Left ventricle myocardium superior (tissue), 1 donor: ENCODE data around the gene DISP3. TPM values are rescaled to one million over a fixed set of nuclear protein-coding genes. Genes with fewer than 3 reads are reported as not detected.

Experiments
- ATAC-seq: fragments of 200-7000 bp; cut with Tn5 transposase; one replicate; pipeline ENCODE4 v1.9.1; 2020; ENCODE audit warnings: mild to moderate bottlenecking, moderate library complexity
- DNase-seq: peaks from one replicate; pipeline ENCODE4 v3.0.0-alpha.2; 2020
- intact Hi-C: fragments of 100-400 bp; cut with micrococcal nuclease; formaldehyde crosslinking; loops from one replicate; pipeline ENCODE4 v1.11.0; 2022
- total RNA-seq: library from RNA; stranded (reverse); fragmentation: NEBNext Ultra II Directional; extraction: Animal tissue kit (Norgen Biotek cat#: 25700); gene quantifications from one replicate; pipeline ENCODE4 v1.2.1, GENCODE V29; 2021
- donor health status: DM: no; HTN: yes; CAD: no; lungs with severe emphysema.

Gene DISP3
- total RNA-seq, 1 donor from 2014 or later: 0.12 TPM

DNA sequence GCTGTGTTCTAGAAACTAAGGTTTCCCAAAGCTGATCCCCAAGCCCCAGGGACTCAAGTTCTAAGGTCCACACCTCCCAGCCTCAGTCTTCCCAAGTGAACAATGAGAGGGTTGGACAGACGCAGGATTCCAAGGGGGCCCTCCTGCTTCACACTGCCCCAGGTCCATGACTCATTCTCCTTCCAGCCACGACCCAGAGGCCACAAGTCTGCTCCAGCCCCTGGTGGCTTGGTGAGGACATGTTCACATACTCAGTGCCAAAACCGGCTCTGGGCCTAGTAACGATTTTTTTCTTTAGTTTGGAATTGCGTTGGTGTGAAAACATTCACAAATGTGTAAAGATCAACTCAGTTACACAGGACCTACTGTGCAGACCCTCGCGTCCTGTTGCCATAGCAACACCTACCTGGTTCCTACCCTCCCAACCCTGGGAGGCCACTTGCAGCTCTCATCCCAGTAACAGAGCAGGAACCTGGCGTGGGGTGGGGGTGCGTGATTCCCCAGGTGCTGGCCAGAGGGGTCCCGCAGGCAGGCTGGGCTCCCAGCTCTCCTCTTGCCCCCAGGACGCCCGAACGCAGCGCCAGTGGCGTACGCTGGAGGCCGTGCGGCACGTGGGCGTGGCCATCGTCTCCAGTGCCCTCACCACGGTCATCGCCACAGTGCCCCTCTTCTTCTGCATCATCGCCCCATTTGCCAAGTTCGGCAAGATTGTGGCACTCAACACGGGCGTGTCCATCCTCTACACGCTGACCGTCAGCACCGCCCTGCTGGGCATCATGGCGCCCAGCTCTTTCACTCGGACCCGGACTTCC is 57.0 kb downstream of the DISP3 start:
- intact Hi-C loops: no loop called here
- DNase-seq (no peak), ATAC-seq (no peak)

DNA sequence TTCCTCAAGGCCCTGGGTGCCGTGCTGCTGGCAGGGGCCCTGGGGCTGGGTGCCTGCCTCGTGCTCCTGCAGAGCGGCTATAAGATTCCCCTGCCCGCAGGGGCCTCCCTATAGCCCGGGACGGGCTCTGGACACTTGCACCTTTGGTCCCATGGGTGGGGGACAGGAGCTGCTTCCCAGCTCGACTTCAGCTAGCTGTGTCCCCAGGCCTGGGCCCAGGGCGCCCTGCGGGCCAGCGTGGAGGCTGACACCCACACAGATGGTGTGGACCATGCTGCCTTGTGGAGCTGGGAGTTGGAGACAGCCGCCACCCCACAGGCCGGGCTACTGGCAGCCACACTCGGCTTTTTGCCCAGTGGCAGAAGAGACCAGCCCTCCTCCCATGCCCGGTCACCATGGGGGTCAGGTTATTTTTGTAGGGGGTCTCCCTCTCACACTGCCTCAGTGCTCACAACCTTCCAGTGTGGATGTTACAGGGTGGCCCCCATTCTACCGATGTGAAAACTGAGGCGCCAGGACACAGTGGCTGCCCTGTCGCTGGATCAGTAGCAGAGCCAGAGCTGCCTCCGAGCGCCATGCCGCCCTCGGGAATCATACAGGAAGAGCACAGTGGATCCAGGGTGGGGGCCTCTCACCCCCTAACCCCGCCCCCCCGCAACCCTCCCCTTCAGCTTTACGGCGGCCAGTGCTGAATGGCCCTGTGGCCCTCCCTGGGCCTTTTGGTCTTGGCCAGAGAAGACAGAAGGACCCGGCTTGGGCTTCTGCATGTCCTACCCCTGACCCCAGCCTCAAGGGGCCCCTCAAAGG is 57.8 kb downstream of the DISP3 start:
- no peak for DNase-seq
- intact Hi-C loops: no loop called here
- no peak for ATAC-seq

DNA sequence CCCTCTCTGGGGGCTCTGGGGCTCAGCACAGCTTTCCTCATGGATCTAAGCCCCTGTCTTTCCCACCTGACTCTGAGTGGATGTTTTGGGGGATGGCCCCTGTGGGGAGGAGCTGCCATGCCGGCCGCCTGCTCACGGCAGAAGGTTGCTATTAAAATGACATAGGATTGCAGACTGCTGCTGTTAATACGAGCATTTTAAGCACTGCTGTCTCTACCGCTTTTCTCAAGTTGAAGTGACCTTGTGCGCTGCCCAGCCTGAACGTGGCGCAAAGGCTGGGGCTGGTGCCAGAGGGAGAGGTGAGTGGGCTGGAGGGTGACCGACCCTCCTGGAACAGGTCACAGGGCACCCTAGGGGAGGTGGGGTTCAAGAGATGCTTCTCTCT is 58.4 kb downstream of the DISP3 start:
- intact Hi-C loops: no loop called here
- no peak for ATAC-seq
- DNase-seq: no peak

DNA sequence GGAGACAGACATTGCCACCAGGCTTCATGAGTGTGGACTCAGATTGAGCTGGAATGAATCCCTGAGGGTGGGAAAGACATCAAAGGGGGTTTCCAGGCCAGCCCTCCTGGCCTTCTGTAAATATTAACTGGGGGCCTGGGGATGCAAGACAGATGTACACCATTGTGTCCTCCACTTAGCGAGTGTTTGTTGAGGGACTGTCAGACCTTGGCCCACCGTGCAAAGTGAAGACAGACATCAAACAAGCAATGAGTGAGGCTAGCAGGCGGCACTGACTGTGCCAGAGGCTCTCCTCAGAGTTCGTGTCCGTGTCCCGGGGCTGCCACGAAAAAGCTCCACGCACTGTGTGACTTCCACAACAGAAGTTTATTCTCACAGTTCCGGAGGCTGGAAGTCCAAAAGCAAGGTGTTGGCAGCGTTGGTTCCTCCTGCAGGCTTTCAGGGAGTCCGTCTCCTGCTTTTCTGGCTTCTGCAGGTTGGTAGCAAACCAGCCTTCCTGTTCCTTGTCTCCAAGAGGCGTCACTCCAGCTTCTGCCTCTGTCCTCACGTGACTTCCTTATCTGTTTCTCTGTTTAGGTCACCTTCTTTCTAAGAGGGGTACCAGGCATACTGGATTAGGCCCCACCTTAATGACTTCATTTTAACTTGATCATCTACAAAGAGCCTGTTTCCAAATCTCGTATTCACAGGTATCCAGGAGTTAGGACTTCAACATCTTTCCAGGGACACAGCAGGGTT is 59.1 kb downstream of the DISP3 start:
- intact Hi-C loops: no loop called here
- no peak for ATAC-seq
- no peak for DNase-seq

DNA sequence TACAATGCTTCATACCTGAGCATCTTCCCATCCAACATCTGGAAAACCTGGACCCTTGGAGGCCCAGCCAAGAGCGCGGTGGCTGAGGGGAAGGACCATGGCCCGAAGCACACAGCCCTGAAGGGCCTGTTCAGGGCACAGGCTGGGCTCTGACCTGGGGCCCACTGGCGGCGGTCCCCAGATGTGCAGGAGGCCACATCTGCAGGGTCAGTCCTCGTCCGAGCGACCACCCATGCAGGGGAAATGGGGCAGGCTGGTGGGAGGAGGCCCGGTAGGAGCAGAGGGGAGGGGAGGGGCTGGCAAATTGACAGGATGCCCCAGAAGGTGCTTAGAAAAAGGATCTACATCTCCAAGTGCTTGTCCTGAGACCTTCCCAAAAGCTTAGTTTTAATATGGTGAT is 59.9 kb downstream of the DISP3 start:
- intact Hi-C loops: no loop called here
- DNase-seq (no peak), ATAC-seq (no peak)

DNA sequence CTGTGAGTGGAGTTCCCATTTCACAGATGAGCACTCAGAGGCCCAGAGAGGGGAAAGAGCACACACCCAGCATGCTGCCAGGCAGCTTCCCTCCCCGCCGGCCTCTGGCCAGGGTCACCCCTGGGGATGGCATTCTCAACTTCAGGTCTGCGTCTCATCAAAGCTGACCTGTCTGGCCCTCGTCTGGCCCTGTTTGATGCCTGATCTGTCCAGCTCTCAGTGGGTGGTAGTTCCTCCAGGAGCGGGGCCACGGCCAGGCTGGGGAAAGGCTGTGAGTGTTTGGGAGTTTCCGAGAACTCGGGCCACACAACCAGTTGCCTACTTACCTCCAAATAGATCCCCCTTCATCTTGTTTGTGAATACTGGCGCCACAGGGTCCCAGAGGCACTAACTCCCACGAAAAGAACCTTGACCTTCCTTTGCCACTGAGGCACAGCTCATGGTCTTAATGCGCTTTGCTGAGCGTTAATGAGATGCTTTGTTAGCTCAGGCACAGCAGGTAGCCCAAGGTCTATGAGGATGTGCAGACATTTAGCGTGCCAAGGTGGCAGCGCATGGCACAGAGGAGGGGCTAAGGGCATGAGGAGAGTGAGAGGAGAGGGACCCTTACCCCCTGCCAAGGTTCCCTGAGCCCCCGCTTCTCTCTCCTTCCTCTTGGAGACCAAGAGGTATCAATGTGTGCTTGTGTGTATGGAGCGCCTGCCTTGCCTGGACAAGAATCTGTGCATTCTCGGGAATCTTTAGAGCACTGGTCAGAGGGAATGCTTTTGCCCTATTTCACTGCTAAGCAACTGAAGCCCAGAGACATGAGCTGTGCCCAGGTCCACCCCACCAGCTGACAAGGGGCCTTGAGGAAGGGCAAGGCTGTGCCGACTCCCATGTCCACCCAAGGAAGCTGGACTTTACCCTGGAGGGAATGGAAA is 61.2 kb downstream of the DISP3 start:
- DNase-seq: no peak
- intact Hi-C loops: no loop called here
- no peak for ATAC-seq

DNA sequence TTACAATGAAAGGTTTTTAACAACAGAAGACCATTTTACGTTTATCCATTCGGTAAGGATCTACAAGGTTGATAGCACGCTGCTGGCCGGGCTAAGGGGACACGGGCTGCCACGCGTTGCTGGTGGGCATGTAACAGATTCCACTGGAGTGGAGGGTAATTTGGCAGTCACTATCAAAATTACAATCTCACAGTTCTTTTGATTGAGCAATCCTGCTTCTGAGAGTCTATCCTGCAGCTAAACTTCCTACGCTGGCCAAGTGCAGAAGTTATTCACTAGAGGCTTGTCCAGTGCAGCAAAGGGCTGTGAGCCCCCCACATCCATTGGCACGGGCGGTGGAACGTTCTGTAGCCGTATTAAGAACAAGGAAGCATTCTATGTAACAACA is 61.8 kb downstream of the DISP3 start:
- ATAC-seq (no peak), DNase-seq (no peak)
- intact Hi-C loops: no loop called here

DNA sequence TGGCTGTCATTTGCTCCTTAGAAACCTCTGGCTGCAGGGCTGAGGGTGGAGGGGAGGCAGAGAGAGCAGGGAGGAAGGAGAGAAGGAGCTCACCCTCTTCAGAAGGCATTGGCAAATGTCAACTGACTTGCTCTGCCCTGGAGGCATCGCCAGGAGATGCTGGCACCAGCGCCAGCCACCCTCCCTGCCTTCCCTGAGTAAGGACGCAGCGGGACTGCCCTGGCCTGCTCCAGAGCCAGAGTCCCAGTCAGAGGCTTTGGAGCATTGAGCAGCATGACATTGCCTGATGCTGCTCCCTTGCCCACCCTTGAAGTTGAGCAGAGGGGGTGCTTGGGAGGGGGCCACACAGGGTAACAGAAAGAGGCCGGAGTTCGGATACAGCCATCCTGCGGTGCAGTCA is 62.3 kb downstream of the DISP3 start:
- ATAC-seq: no peak
- no peak for DNase-seq
- intact Hi-C loops: no loop called here

DNA sequence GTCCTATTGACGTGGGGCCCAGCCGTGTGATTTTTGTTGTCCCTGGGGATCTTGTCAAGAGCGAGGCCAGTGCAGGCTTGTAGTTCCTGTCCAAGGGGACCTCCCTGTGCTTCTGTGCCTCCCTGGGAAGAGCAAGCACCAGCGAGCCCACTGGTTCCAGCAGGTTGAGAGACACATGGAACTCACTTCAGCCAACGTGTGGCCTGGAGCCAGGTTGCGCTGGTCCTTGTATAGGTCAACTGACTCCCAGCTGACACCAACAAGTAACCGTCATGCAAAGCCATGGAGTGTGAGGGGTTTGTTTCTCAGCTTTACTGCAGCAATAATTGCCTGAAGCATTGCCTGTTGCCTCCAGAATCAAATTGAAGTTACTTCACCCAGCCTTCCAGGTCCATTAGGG is 63.0 kb downstream of the DISP3 start:
- no peak for ATAC-seq

DNA sequence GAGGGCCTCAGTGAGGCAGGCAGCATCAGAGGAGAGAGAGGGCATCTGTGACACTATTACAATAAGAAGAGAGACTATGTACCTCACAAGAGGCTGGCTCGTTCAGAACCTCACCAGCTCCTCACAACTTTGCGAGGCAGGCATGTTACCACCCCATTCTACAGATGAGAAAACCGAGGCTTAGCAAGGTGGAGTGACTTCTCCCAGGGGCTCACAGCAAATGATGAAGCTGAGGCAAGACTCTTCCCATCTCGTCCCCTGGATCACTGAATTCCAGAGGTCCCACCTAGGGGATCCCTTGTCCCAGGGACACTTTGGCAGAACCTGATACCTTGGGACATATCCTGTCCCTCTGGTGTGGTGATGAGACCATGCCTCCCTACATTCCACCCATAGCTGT is 64.4 kb downstream of the DISP3 start:
- ATAC-seq (no peak), DNase-seq (no peak)
- intact Hi-C loops: no loop called here

More for the DNA sequence above, 63.0 kb downstream of the DISP3 start:
- intact Hi-C loops: no loop called here
- DNase-seq: no peak

DNA sequence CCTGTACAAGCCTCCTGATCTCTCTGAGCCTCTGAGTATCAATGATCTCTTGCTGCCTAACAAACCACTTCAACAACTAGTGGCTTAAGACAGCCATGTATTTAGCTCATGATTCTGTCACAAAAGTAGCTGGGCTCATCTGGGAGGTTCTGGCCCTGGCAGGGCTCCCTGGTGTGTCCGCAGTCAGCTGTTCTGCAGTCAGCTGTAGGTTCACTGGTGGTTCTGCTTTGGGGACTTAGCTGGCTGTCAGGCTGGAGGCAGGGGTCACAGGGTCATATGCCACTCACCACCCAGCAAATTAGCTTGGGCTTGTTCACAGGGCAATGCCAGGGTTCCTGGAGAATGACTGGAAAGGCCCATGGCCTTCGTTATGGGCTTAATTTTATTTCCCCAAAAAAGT is 64.8 kb downstream of the DISP3 start:
- ATAC-seq: no peak
- intact Hi-C loops: no loop called here
- no peak for DNase-seq

DNA sequence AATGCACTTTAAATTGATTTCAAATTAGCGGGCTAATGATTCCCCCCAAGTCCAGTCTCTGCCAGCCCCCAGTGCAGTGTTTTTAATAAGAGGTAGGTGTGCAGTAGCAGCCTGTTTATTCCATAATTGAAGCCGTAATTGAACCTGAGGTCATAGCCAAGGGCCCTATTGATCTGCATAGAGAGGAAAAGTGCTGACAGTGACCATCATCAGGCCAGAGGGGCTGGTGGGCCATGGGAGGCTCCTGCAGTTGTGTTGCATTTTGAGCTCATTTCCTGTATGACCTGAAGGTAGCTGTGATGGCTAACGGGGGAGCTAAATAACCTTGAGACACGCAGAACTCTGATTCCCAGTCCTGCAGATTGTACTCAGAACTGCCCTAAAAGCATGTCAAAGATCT is 67.5 kb downstream of the DISP3 start:
- intact Hi-C loops: no loop called here
- ATAC-seq (no peak), DNase-seq (no peak)

DNA sequence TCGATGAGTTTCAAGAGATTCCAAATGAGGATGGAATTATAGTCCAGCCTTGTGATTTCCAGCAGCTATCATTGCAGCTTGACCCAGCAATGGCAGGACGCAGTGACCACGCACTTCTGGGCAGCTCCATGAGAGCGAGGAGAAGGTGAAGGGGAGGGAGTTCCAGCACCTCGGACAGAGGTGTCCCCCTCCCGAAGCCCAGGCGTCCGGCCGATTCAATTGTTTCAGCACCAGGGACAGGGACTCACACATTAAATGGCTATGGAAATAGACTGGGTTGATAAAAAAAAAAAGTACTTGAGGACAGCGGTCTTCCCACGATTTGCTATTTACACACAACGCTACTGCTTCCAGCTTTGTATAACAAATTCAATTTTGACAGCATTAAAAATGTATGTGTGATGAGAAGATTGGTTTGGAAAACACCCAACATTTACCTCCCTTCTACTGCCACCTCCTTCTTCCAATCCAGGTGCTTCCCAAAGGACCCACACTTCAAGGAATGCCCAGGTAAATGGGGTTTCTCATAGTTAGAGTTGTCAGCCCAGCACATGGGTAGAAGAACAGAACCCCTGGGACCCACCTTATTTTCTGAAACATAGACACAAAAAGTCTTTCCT is 71.8 kb downstream of the DISP3 start:
- DNase-seq (peak; percentile 59), ATAC-seq (peak; percentile 62)
- intact Hi-C loops: no loop called here

DNA sequence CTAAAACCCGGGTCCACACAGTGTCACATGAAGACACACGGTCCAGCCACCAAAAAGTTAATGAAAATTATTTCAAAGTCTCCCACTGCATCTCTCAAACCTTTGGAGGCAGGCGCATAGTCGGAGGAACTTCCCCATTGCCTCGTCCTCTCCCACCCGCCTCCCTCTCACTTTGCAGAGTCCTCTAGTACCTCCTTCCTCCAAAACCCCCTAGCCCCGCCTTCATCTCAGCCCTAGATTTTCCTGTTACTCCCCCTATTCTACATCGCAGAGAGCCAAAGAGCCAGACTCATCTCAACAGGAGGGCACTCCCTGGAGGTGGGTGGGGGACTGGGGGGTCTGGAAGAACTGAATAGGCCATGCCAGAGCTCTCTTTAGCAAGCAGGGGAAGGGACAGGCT is 79.3 kb downstream of the DISP3 start:
- no peak for ATAC-seq
- DNase-seq: no peak
- intact Hi-C loops: no loop called here

DNA sequence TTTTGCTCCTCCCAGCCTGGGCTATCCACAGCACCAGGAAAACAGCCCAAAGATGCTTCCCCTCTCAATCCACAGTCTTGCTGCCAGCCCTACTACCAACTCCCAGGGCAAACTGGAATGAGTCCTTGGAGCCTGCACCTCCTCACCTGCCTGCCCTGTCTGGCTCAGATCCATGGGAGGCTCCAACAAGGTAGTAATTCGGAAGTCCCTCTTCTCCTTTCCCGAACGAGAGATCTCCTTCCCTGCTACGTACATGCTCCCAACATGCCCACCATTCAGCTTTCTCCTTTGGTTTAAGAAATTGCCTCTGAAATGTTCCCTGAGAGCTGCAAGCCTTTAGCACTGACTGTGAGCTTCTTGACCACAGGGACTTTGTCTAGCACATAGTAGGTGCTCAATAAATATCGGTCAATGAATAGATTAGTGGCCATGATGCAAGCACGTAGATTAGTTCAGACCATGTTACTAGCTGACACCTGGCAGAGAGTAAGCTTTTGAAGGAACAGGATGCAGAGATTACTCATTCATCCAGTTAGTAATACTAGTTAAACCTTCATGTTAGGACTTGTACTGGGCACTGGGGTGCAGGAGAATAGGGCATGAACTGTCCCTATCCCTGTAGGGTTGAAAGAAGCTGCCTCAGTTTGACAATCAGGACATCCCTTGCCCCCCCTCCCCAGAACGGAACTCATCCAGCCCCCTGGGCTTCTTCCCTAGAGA is 80.1 kb downstream of the DISP3 start:
- intact Hi-C loops: no loop called here
- ATAC-seq (no peak), DNase-seq (no peak)

DNA sequence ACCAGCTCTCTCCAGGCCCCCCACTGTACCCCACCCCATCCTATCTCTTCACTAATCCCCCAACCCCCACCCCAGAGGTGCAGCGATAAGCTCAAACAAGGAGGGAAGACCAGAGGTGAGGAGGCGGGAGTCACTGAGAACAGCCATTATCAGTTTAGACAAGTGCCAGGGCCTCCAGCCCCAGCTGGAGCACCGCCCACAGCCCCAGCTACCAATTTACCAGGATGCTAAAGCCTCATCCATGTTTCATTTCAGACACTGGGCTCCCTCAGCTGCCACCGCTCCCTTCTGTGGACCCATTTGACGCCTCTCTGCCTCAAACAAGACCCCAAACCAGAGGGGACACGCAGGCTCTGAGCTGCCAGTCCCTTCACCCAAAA is 80.6 kb downstream of the DISP3 start:
- ATAC-seq: no peak
- DNase-seq: no peak
- intact Hi-C loops: no loop called here

DNA sequence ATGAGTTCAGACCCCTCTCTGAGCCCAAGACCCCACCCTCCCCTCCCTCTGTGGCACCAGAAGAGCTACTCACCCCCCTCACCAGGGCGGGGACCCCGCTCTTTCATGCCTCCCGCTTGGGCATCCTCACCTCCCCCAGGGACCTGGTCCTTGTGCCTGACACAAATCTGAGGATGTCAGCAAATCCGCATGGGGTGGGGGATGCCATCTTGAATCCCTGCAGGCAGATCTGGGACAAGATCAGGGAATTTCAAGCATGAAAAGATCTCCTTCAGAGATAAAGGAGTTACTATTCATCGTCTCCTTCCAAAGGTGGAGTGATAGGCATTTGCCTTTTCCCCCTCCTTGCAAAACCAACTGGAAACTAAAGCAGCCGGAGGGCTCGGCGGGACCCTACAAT is 81.1 kb downstream of the DISP3 start:
- intact Hi-C loops: no loop called here
- DNase-seq: no peak

DNA sequence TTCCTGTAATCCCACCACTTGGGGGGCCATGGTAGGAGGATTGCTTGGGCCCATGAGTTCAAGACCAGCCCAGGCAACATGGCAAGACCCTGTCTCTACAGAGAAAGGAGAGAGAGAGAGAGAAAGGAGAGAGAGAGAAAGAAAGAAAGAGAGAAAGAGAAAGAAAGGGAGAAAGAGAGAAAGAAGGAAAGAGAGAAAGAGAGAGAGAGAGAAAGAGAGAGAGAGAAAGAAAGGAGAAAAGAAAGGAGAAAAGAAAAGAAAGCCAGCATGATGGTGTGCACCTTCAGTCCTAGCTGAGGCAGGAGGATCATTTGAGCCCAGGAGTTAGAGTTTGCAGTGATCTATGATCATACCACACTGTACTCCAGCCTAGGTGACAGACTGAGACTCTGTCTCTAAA is 82.8 kb downstream of the DISP3 start:
- intact Hi-C loops: no loop called here
- no peak for DNase-seq
- no peak for ATAC-seq

More for the DNA sequence above, 81.1 kb downstream of the DISP3 start:
- no peak for ATAC-seq
